A549 (cell line): ENCODE data around the gene NOL3. TPM values are rescaled to one million over a fixed set of nuclear protein-coding genes. Genes with fewer than 3 reads are reported as not detected.

Source experiments
- ATAC-seq, 2 experiments: fragments of 200-7000 bp in 1 of 2; fragments of >200 bp in 1 of 2; cut with Nextera tagmentation in 1 of 2; cut with Tn5 transposase in 1 of 2; 3 replicates each; pipeline versions ENCODE4 v1.8.0 to v1.9.1; 2018 to 2020; ENCODE audit warnings: mild to moderate bottlenecking in 1 of 2, moderate library complexity in 1 of 2
- CTCF ChIA-PET: fragments of 300-600 bp; sonication (Branson Sonifier 250); formaldehyde crosslinking; extraction: SDS; loops from one replicate; lab custom pipeline; 2021; ENCODE audit warnings: antibody characterized with exemption, inconsistent platforms; lab: Yijun Ruan, JAX
- POLR2A ChIA-PET: fragments of 350-600 bp; formaldehyde crosslinking; extraction: SDS; loops from one replicate; lab custom pipeline; 2021; ENCODE audit warnings: antibody characterized with exemption, inconsistent platforms; lab: Yijun Ruan, JAX
- DNase-seq, 2 experiments: peaks; one replicate each; pipeline versions ENCODE4 v3.0.0 to v3.0.0-alpha.2; 2011 to 2016; ENCODE audit warnings: low read depth in 1 of 2, low spot score in 1 of 2
- FAIRE-seq: peaks from 2 replicates; lab custom pipeline; 2011; peaks lifted over from hg19 to GRCh38; lab: Jason Lieb, UNC
- H3K27ac ChIP-seq, 2 experiments: fragments of >200 bp; sonication (Bioruptor Twin); formaldehyde crosslinking; 3 replicates each; pipeline ENCODE4 v1.5.1; 2016 to 2017
- H3K4me1 ChIP-seq: fragments of >200 bp; sonication (Bioruptor Twin); formaldehyde crosslinking; 3 replicates; pipeline ENCODE4 v1.6.1; 2016
- H3K4me2 ChIP-seq: fragments of >200 bp; sonication (Bioruptor Twin); formaldehyde crosslinking; 3 replicates; pipeline ENCODE4 v1.6.1; 2016
- H3K4me3 ChIP-seq: fragments of >200 bp; sonication (Bioruptor Twin); formaldehyde crosslinking; 3 replicates; pipeline ENCODE4 v1.5.1; 2016
- H3K9me3 ChIP-seq: fragments of >200 bp; sonication (Bioruptor Twin); formaldehyde crosslinking; 3 replicates; pipeline ENCODE4 v1.6.1; 2016
- CEBPB ChIP-seq, 2 experiments: fragments of >200 bp in 1 of 2; sonication (Bioruptor Twin) in 1 of 2; formaldehyde crosslinking in 1 of 2; IDR thresholded peaks; 2 replicates each; pipeline ENCODE4 v1.6.1; 2012 to 2016
- CHD2 ChIP-seq: fragments of 150-350 bp; IDR thresholded peaks from 2 replicates; pipeline ENCODE4 v1.6.1; 2014; ENCODE audit warnings: low read length; ENCODE audit not compliant: partially characterized antibody
- CHD4 ChIP-seq: fragments of 200-600 bp; sonication (generic); IDR thresholded peaks from 2 replicates; pipeline ENCODE4 v1.6.1; 2016; ENCODE audit warnings: antibody characterized with exemption, mild to moderate bottlenecking, borderline replicate concordance
- ESRRA ChIP-seq: fragments of 150-350 bp; IDR thresholded peaks from 2 replicates; pipeline ENCODE4 v1.6.1; 2014; ENCODE audit warnings: mild to moderate bottlenecking, low read length, borderline replicate concordance
- FOXS1 ChIP-seq: fragments of 250-450 bp; sonication (Bioruptor Pico); IDR thresholded peaks from 2 replicates; pipeline ENCODE4 v1.5.0; 2020; ENCODE audit warnings: mild to moderate bottlenecking, moderate library complexity
- GATA3 ChIP-seq: IDR thresholded peaks from 2 replicates; pipeline ENCODE4 v1.6.1; 2012; ENCODE audit warnings: borderline replicate concordance
- HEYL ChIP-seq: fragments of 250-450 bp; sonication (Bioruptor Pico); IDR thresholded peaks from 2 replicates; pipeline ENCODE4 v1.8.0; 2021; ENCODE audit warnings: mild to moderate bottlenecking, moderate library complexity
- HOXA7 ChIP-seq: fragments of 250-450 bp; sonication (Bioruptor Pico); IDR thresholded peaks from 2 replicates; pipeline ENCODE4 v1.5.0; 2020; ENCODE audit warnings: mild to moderate bottlenecking, moderate library complexity
- HOXB13 ChIP-seq: fragments of 250-450 bp; sonication (Bioruptor Pico); IDR thresholded peaks from 2 replicates; pipeline ENCODE4 v1.5.0; 2020; ENCODE audit warnings: low read depth, mild to moderate bottlenecking, moderate library complexity
- HOXB5 ChIP-seq: fragments of 250-450 bp; sonication (Bioruptor Pico); IDR thresholded peaks from 2 replicates; pipeline ENCODE4 v1.5.0; 2020; ENCODE audit warnings: mild to moderate bottlenecking, moderate library complexity
- KDM5A ChIP-seq: fragments of 200-600 bp; sonication (generic); IDR thresholded peaks from 2 replicates; pipeline ENCODE4 v1.6.1; 2016; ENCODE audit warnings: antibody characterized with exemption, mild to moderate bottlenecking
- MAZ ChIP-seq: fragments of 150-350 bp; IDR thresholded peaks from 2 replicates; pipeline ENCODE4 v1.6.1; 2014; ENCODE audit warnings: antibody characterized with exemption, low read depth, low read length, borderline replicate concordance
- NR3C1 ChIP-seq: fragments of >200 bp; sonication (Bioruptor Twin); formaldehyde crosslinking; IDR thresholded peaks from 3 replicates; pipeline ENCODE4 v1.6.1; 2017
- POLR2A ChIP-seq: IDR thresholded peaks from 2 replicates; pipeline ENCODE4 v1.6.1; 2012; ENCODE audit warnings: mild to moderate bottlenecking, low read length
- RAD21 ChIP-seq, 2 experiments: fragments of >200 bp in 1 of 2; sonication (Bioruptor Twin) in 1 of 2; formaldehyde crosslinking in 1 of 2; IDR thresholded peaks in 1 of 2; conservative IDR thresholded peaks in 1 of 2; 2 replicates in 1 of 2; 3 replicates in 1 of 2; pipeline ENCODE4 v1.6.1; 2012 to 2018; ENCODE audit warnings: inconsistent platforms in 1 of 2
- RFX5 ChIP-seq: fragments of 450-650 bp; IDR thresholded peaks from 2 replicates; pipeline ENCODE4 v1.7.1; 2014; ENCODE audit warnings: antibody characterized with exemption, mild to moderate bottlenecking, moderate library complexity
- RNF2 ChIP-seq: fragments of 200-600 bp; sonication (generic); IDR thresholded peaks from 2 replicates; pipeline ENCODE4 v1.6.1; 2016; ENCODE audit warnings: low read depth, mild to moderate bottlenecking, antibody characterized with exemption, moderate library complexity, borderline replicate concordance
- ZNF302 ChIP-seq: fragments of 250-450 bp; sonication (Bioruptor Pico); IDR thresholded peaks from 2 replicates; pipeline ENCODE4 v1.9.0; 2021; ENCODE audit warnings: inconsistent platforms, mild to moderate bottlenecking, moderate library complexity
- WGBS: methylation state at CpG from one replicate; pipeline ENCODE4 v1.1.6; 2017; ENCODE audit errors: missing lambda C conversion rate; 5-methylcytosine and 5-hydroxymethylcytosine counted together
- polyA plus RNA-seq, 4 experiments: library from polyadenylated mRNA; depleted of rRNA in 3 of 4; stranded (reverse); fragments of >200 nt; fragmentation: RNase III in 1 of 4; extraction: RNeasy Plus Mini Kit Qiagen cat#74134 plus additional on column Dnase treatment in 1 of 4; gene quantifications; 2 replicates in 3 of 4; 3 replicates in 1 of 4; pipeline ENCODE4 v1.2.3, GENCODE V29; 2011 to 2017
- TF ChIP-seq, protein P1 (sequence below): fragments of >200 bp; sonication (Bioruptor Twin); formaldehyde crosslinking; IDR thresholded peaks from 3 replicates; pipeline ENCODE4 v1.5.1; 2016
- TF ChIP-seq, protein P2 (sequence below): IDR thresholded peaks from 2 replicates; pipeline ENCODE4 v1.6.1; 2012
- TF ChIP-seq, protein P3 (sequence below): IDR thresholded peaks from 2 replicates; pipeline ENCODE4 v1.6.1; 2012; ENCODE audit warnings: low read depth, borderline replicate concordance
- TF ChIP-seq, protein P4 (sequence below): fragments of 450-650 bp; IDR thresholded peaks from 2 replicates; pipeline ENCODE4 v1.6.1; 2014; ENCODE audit warnings: antibody characterized with exemption
- TF ChIP-seq, protein P5 (sequence below): fragments of 200-600 bp; sonication (generic); IDR thresholded peaks from 2 replicates; pipeline ENCODE4 v1.6.1; 2016; ENCODE audit warnings: antibody characterized with exemption, mild to moderate bottlenecking, moderate library complexity
- TF ChIP-seq, protein P6 (sequence below): fragments of >200 bp; sonication (Bioruptor Twin); formaldehyde crosslinking; IDR thresholded peaks from 2 replicates; pipeline ENCODE4 v1.6.1; 2016

The NOL3 gene
- polyA plus RNA-seq, 2 of the 4 experiments (the other 2 are of a cell fraction): 22.6 to 39.1 TPM

DNA sequence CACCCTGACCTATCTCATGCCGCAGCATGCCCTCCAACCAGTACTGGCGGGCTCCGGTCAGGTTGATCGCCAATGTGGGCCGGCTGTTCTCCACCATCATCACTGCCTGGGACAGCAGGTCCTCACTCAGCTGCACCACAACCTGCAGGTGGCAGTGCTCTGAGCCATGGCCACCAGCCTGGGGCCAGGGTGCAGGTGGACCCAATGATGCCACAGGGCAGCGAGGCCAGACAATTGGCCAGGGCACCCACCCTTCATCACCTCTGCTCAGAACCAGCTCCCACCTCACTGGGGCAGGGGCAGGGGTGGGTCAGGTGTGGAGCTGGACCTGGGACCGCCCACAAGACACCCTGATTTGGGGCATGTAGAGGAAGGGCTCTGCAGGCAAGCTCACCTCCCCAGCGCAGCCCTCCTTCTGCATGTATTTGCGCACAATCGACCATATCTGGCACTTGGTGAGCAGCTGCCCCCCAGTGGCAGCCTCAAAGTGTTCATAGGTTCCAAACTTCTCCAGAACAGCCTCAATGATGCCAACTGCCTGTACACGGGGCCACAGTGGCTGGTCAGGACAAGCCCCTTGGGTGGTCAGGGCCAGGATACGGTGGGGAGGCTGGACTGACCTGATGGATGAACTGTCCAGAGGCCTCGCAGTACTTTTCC, 9.2 kb downstream of the NOL3 start:
- peaks cover 30% of the 10 kb centered on the region for H3K4me1 ChIP-seq
- WGBS: 71% methylated on average over 6 of the region's 13 CpGs

DNA sequence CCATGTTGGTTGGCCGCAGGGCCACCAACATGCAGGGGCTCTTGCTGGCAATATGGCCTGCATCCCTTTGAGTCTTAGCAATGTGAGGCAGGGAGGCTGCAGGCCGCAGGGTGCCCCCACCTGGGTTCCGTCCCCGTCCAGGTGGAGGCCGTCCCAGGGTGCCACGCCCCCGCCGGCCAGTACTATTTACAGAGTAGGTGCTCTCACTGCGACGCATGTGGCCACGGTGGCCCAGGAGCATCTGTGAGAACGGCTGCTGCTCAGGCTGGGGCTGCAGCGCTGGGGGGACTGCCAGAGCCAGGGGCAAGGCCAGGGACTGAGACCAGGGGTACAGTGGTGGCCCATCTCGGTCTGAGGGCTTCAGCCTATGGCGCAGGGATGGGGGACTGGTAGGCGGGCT, 9.8 kb downstream of the NOL3 start:
- H3K4me3 ChIP-seq: no peak overlapping the region

More for the DNA sequence above, 9.2 kb downstream of the NOL3 start:
- no peak overlapping the region for H3K4me2 ChIP-seq
- no peak for ATAC-seq
- TF ChIP-seq FOXS1 (CRISPR knock-in tag) (no peak), RAD21 (conservative IDR thresholded peaks at IDR 0.05 in 1 of 2, IDR thresholded peaks at IDR 0.05 in 1 of 2) (peak in 1 of 2 experiments; percentile 58; a peak in 3 of 5 replicates)
- TF ChIP-seq, protein P1, sequence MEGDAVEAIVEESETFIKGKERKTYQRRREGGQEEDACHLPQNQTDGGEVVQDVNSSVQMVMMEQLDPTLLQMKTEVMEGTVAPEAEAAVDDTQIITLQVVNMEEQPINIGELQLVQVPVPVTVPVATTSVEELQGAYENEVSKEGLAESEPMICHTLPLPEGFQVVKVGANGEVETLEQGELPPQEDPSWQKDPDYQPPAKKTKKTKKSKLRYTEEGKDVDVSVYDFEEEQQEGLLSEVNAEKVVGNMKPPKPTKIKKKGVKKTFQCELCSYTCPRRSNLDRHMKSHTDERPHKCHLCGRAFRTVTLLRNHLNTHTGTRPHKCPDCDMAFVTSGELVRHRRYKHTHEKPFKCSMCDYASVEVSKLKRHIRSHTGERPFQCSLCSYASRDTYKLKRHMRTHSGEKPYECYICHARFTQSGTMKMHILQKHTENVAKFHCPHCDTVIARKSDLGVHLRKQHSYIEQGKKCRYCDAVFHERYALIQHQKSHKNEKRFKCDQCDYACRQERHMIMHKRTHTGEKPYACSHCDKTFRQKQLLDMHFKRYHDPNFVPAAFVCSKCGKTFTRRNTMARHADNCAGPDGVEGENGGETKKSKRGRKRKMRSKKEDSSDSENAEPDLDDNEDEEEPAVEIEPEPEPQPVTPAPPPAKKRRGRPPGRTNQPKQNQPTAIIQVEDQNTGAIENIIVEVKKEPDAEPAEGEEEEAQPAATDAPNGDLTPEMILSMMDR: peak; percentile 30; the same call in 2 of the 3 replicates
- TF ChIP-seq, all 56 proteins: peak for 2
- POLR2A ChIA-PET: interaction anchor here (0.9 kb wide), 1 partner anchor 10 kb away, joined by 3 read pairs; the partner anchor contains the start of gene NOL3
- Histone ChIP-seq H3K27ac (no peak overlapping the region), H3K9me3 (no peaks in the 10 kb centered on the region), H3K4me3 (no peak overlapping the region)
- no peak for FAIRE-seq
- CTCF ChIA-PET: interaction anchor here (0.8 to 1.2 kb wide), 4 partner anchors 11 to 219 kb away, joined by 3 to 5 read pairs (median 4); partner anchors contain the start of gene CES3
- DNase-seq: peak in 1 of 2 experiments; percentile 57

DNA sequence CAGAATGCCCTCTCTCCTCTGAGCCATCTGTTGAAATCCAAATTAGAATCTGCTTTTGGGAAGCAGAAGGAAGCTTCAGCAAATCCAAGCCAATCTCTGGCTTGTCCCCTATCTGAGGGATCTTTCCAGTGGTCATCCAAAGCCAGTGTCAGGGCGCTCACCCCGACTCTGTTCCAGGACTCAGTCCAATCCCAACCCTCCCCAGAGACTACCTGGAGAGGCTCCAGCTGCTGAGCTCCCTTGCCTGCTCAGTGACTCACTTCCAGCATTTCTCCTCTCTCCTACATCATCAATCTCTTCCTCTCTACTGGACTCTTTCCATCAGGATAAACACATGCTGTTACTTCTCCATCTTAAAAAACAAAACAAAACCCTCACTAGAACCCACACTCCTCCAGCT, 11.0 kb downstream of the NOL3 start:
- Histone ChIP-seq H3K4me1 (peaks cover 33% of the 10 kb centered on the region), H3K4me2 (no peak overlapping the region), H3K9me3 (no peaks in the 10 kb centered on the region), H3K27ac (no peak overlapping the region), H3K4me3 (no peak overlapping the region)
- no peak for DNase-seq
- 68% methylated on average over 2 of the region's 2 CpGs for WGBS
- ATAC-seq: no peak
- FAIRE-seq: no peak
- TF ChIP-seq CHD2: no peak
- TF ChIP-seq CHD4: no peak
- TF ChIP-seq, protein P2, sequence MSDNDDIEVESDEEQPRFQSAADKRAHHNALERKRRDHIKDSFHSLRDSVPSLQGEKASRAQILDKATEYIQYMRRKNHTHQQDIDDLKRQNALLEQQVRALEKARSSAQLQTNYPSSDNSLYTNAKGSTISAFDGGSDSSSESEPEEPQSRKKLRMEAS: no peak
- TF ChIP-seq, protein P3, sequence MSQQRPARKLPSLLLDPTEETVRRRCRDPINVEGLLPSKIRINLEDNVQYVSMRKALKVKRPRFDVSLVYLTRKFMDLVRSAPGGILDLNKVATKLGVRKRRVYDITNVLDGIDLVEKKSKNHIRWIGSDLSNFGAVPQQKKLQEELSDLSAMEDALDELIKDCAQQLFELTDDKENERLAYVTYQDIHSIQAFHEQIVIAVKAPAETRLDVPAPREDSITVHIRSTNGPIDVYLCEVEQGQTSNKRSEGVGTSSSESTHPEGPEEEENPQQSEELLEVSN: no peak
- TF ChIP-seq HOXB13: no peak
- TF ChIP-seq KDM5A: no peak
- TF ChIP-seq, protein P4, sequence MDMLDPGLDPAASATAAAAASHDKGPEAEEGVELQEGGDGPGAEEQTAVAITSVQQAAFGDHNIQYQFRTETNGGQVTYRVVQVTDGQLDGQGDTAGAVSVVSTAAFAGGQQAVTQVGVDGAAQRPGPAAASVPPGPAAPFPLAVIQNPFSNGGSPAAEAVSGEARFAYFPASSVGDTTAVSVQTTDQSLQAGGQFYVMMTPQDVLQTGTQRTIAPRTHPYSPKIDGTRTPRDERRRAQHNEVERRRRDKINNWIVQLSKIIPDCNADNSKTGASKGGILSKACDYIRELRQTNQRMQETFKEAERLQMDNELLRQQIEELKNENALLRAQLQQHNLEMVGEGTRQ: no peak
- TF ChIP-seq HOXA7 (CRISPR knock-in tag): no peak
- TF ChIP-seq GATA3: no peak
- no peak for TF ChIP-seq HEYL
- no peak for TF ChIP-seq RFX5
- no peak for TF ChIP-seq CEBPB (IDR thresholded peaks at IDR 0.05)
- no peak for TF ChIP-seq RNF2
- TF ChIP-seq ESRRA: no peak
- TF ChIP-seq, protein P5, sequence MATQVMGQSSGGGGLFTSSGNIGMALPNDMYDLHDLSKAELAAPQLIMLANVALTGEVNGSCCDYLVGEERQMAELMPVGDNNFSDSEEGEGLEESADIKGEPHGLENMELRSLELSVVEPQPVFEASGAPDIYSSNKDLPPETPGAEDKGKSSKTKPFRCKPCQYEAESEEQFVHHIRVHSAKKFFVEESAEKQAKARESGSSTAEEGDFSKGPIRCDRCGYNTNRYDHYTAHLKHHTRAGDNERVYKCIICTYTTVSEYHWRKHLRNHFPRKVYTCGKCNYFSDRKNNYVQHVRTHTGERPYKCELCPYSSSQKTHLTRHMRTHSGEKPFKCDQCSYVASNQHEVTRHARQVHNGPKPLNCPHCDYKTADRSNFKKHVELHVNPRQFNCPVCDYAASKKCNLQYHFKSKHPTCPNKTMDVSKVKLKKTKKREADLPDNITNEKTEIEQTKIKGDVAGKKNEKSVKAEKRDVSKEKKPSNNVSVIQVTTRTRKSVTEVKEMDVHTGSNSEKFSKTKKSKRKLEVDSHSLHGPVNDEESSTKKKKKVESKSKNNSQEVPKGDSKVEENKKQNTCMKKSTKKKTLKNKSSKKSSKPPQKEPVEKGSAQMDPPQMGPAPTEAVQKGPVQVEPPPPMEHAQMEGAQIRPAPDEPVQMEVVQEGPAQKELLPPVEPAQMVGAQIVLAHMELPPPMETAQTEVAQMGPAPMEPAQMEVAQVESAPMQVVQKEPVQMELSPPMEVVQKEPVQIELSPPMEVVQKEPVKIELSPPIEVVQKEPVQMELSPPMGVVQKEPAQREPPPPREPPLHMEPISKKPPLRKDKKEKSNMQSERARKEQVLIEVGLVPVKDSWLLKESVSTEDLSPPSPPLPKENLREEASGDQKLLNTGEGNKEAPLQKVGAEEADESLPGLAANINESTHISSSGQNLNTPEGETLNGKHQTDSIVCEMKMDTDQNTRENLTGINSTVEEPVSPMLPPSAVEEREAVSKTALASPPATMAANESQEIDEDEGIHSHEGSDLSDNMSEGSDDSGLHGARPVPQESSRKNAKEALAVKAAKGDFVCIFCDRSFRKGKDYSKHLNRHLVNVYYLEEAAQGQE: no peak
- CTCF ChIA-PET: interaction anchor here (0.6 to 10.7 kb wide), 8 partner anchors 9 to 229 kb away, joined by 3 to 162 read pairs (median 4); partner anchors contain the start of genes B3GNT9 and NOL3
- POLR2A ChIA-PET: interaction anchor here (0.7 to 1.0 kb wide), 2 partner anchors 11 to 67 kb away, joined by 4 to 5 read pairs; partner anchors contain the start of genes NOL3 and SLC9A5

More for the DNA sequence above, 9.8 kb downstream of the NOL3 start:
- ChIA-PET CTCF (interaction anchor here (1.1 kb wide), 1 partner anchor 25 kb away, joined by 5 read pairs; no protein-coding TSS in a partner anchor), POLR2A (no interaction called here)
- FAIRE-seq: no peak
- TF ChIP-seq, protein P3: no peak
- TF ChIP-seq MAZ: no peak
- no peak for TF ChIP-seq NR3C1
- TF ChIP-seq, protein P6, sequence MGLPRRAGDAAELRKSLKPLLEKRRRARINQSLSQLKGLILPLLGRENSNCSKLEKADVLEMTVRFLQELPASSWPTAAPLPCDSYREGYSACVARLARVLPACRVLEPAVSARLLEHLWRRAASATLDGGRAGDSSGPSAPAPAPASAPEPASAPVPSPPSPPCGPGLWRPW: no peak
- no peak for TF ChIP-seq POLR2A
- no peak for TF ChIP-seq ZNF302
- TF ChIP-seq HOXB5 (CRISPR knock-in tag): no peak
- WGBS: 82% methylated on average over 11 of the region's 16 CpGs
- no peak overlapping the region for H3K4me2 ChIP-seq
- ATAC-seq: no peak
- no peaks in the 10 kb centered on the region for H3K9me3 ChIP-seq
- peaks cover 27% of the 10 kb centered on the region for H3K4me1 ChIP-seq
- no peak for DNase-seq
- no peak overlapping the region for H3K27ac ChIP-seq
